ENCODE data around the gene FBXL14. TPM values are rescaled to one million over a fixed set of nuclear protein-coding genes. Genes with fewer than 3 reads are reported as not detected.

Gene FBXL14
- total and polyA plus RNA-seq, 9 donors = 1.3 to 16.2 (median 10.8) TPM

DNA sequence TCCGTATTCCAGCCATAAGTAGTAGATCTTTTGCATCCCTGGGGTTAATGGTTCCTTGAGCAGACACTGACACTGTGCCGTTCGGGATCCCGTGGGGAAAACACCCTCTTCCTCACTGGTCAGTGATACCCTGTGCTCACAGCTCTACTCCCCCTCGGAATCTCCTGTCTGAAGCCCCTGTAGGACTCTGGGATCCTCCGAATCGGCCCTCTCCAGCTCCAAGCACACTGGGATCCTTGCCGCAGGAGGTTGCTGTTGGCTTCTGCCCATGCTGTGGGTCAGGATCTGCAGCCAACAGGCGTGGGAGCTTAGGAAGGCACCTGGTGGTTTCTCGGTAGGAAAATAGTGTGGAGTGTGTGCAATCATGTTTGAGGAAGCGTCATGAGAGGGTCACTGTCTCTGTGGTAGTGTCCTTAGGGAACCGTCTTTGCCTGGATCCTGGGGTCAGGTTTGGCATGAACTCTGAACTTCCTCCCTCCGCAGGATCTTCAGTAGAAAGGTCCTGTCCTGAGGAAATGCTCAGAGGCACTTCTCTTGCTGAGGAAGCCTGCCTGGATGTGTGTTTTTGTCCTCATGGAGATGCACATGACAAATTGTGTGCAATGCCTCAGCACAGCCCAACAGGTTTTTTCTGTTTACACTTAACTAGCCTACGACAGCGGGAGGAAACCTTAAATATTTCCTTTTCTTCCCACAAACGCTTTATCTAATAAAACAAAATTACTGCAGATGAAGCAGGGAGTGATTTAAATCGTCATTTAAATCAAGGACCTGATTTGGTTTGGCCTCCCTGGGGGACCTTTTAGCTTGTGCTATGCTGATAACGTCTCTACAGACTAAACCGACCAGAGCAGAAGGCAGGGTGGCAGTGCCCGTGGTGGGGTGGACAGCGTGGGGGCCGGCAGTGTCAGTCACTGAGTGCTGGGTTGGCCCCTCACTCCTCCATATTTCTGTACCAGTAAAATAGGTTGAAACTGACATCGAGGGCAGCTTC lies 18.7 kb downstream of the FBXL14 start:
- intact Hi-C loops (cut with DNase I) = loop anchor here in 2 of 4 donors (5.0 kb wide), 1 partner anchor 43 kb away; no protein-coding TSS in a partner anchor

DNA sequence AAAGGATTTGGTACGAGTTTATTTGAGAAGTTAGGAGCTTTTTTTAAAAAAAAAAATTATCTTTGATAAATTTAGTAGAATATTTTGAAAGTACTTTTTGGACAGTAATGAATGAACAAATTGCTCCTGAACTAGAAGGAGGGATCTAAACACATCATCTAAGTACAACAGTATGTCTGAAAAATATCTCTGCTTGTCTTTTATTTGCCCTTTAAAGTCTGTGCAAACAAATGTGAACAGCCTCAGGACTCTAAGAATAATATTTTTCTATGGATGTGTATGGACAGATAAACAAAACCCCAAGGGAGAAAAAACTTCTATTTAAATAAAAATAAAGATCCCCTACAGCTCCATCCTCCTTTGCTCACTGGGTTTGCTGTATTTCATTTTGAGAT lies 19.5 kb downstream of the FBXL14 start:
- H3K4me1 ChIP-seq (ENCODE audit: insufficient read depth) = peaks cover 14% of the 10 kb centered on the region
- peak overlapping the region in 1 of 2 donors; percentile 8 for H3K27ac ChIP-seq
- no peaks in the 10 kb centered on the region for H3K36me3 ChIP-seq
- no peaks in the 10 kb centered on the region for H3K9me3 ChIP-seq
- no peaks in the 10 kb centered on the region for H3K27me3 ChIP-seq
- no peak for DNase-seq
- H3K4me3 ChIP-seq = no peak overlapping the region
- intact Hi-C loops (cut with DNase I) = loop anchor here in 2 of 4 donors (5.0 kb wide), 1 partner anchor 43 kb away; no protein-coding TSS in a partner anchor
- no peak for TF ChIP-seq POLR2A (IDR thresholded peaks at IDR 0.05)
- no peak for TF ChIP-seq EP300 (IDR thresholded peaks at IDR 0.05)
- TF ChIP-seq, protein P1, sequence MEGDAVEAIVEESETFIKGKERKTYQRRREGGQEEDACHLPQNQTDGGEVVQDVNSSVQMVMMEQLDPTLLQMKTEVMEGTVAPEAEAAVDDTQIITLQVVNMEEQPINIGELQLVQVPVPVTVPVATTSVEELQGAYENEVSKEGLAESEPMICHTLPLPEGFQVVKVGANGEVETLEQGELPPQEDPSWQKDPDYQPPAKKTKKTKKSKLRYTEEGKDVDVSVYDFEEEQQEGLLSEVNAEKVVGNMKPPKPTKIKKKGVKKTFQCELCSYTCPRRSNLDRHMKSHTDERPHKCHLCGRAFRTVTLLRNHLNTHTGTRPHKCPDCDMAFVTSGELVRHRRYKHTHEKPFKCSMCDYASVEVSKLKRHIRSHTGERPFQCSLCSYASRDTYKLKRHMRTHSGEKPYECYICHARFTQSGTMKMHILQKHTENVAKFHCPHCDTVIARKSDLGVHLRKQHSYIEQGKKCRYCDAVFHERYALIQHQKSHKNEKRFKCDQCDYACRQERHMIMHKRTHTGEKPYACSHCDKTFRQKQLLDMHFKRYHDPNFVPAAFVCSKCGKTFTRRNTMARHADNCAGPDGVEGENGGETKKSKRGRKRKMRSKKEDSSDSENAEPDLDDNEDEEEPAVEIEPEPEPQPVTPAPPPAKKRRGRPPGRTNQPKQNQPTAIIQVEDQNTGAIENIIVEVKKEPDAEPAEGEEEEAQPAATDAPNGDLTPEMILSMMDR (IDR thresholded peaks at IDR 0.05) = no peak
- 5 to 18% (median 8%) methylated on average over 1 of the region's 1 CpG for WGBS, 3 donors

More for the DNA sequence above, 18.7 kb downstream of the FBXL14 start:
- Histone ChIP-seq H3K4me1 (ENCODE audit: insufficient read depth) (peaks cover 14% of the 10 kb centered on the region), H3K27ac (peak overlapping the region; percentile 41 to 65), H3K9me3 (no peaks in the 10 kb centered on the region), H3K4me3 (peak overlapping the region; percentile 20), H3K36me3 (no peaks in the 10 kb centered on the region), H3K27me3 (no peaks in the 10 kb centered on the region)
- WGBS, 3 donors = 4 to 5% (median 5%) methylated on average over 23 of the region's 23 CpGs
- TF ChIP-seq EP300 (IDR thresholded peaks at IDR 0.05) (no peak), POLR2A (IDR thresholded peaks at IDR 0.05) (no peak)
- TF ChIP-seq, protein P1 (IDR thresholded peaks at IDR 0.05) = no peak
- DNase-seq = peak in 4 of 5 donors; percentile 36 to 71 (median 46)

DNA sequence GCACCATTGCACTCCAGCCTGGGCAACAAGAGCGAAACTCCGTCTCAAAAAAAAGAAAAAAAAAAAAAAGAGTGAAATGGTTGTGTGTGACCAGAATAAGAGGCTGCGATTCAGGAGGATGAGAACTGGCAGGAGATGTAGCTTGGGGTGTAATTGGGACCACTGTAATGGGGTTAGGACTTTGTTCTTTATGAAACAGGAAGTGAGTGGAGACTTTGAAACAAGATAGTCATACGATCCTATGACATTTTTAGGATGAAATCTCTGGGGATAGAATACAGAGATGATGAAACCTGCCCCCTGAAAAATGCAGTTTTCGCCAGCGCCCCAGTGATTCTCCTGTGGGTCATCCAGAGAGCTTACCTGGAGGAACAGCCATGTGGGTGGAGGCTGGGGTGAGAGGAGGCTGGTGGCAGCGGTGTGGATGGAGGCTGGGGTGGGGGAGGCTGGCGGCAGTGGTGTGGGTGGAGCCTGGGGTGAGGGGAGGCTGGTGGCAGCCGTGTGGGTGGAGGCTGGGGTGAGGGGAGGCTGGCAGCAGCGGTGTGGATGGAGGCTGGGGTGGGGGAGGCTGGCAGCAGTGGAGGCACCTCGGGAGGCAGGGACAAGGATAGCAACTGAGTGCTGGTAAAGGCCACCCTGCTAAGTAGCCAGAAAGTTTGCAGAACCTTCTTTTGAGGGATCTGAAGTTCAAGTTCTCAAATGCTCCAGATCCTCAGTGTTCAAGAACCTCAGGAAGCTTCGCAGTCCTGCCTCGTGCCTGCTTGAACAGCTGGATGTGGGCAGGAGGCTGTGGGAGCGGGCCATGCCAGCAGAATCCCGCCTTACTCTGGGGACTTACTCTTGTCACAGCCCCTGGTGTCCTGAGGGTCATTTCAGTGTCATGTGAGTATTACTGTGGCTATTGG lies 20.2 kb downstream of the FBXL14 start:
- intact Hi-C loops (cut with DNase I) = no loop called here
- 58 to 70% (median 60%) methylated on average over 15 of the region's 15 CpGs for WGBS, 3 donors
- no peak for DNase-seq
- peak overlapping the region in 1 of 2 donors; percentile 1 for H3K27ac ChIP-seq
- no peaks in the 10 kb centered on the region for H3K9me3 ChIP-seq
- TF ChIP-seq, protein P1 (IDR thresholded peaks at IDR 0.05) = no peak
- TF ChIP-seq POLR2A (IDR thresholded peaks at IDR 0.05) = no peak
- TF ChIP-seq EP300 (IDR thresholded peaks at IDR 0.05) = no peak
- no peaks in the 10 kb centered on the region for H3K36me3 ChIP-seq
- H3K4me1 ChIP-seq (ENCODE audit: insufficient read depth) = peaks cover 14% of the 10 kb centered on the region
- H3K27me3 ChIP-seq = no peaks in the 10 kb centered on the region
- no peak overlapping the region for H3K4me3 ChIP-seq

DNA sequence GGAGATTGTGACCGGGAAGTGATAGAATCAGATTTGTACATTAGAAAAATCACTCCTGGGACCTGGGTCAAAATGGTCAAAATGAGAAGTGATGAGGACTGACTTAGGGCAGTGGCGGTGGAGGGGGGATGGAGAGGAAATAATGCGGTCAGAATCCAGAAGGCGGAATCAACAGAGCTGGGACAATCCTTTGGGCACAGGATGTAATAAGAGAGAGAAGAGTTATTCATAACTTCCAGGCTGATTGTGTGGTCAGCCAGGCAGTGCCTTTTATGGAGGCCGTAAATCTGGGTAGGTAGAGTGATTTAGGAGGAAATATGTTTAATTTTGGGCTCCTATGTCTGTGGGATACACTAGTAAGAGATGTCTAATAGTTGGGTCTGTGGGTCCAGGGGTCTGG lies 21.6 kb downstream of the FBXL14 start:
- Histone ChIP-seq H3K27ac (no peak overlapping the region), H3K9me3 (no peaks in the 10 kb centered on the region), H3K27me3 (no peaks in the 10 kb centered on the region), H3K4me3 (no peak overlapping the region), H3K4me1 (ENCODE audit: insufficient read depth) (peaks cover 14% of the 10 kb centered on the region), H3K36me3 (no peaks in the 10 kb centered on the region)
- TF ChIP-seq POLR2A (IDR thresholded peaks at IDR 0.05) = no peak
- no peak for TF ChIP-seq EP300 (IDR thresholded peaks at IDR 0.05)
- TF ChIP-seq, protein P1 (IDR thresholded peaks at IDR 0.05) = no peak
- intact Hi-C loops (cut with DNase I) = no loop called here
- 71 to 83% (median 82%) methylated on average over 5 of the region's 5 CpGs for WGBS, 3 donors
- no peak for DNase-seq

Data from ovary (tissue), 9 donors.